Stimulated activated CD4-positive, alpha-beta T cell treated with anti-CD3 and anti-CD28 coated beads, Interleukin-4, amount 100 ng/mL, for 48 hours (primary cell): ENCODE results near the gene TKT.

ENCODE experiments used
- DNase-seq, 2 donors: peaks; one replicate each; pipeline ENCODE4 v3.0.0-alpha.2; 2020; ENCODE audit warnings: low read depth in 2 of 2

Gene TKT

GRCh38 chr3:53181528-53181927, 74.3 kb downstream of the TKT start:
- DNase-seq = no peak

GRCh38 chr3:53181024-53181371, 74.8 kb downstream of the TKT start:
- DNase-seq = no peak

GRCh38 chr3:53180305-53181023, 75.4 kb downstream of the TKT start:
- DNase-seq = no peak

- DNase-seq = no peak
Measured at GRCh38 chr3:53179580-53179979, 76.2 kb downstream of the TKT start.

GRCh38 chr3:53178246-53178645, 77.6 kb downstream of the TKT start:
- no peak for DNase-seq

GRCh38 chr3:53175613-53176540, 79.9 kb downstream of the TKT start:
- no peak for DNase-seq
